Measurements from ENCODE around the gene GRM7.

GRM7 gene

DNA sequence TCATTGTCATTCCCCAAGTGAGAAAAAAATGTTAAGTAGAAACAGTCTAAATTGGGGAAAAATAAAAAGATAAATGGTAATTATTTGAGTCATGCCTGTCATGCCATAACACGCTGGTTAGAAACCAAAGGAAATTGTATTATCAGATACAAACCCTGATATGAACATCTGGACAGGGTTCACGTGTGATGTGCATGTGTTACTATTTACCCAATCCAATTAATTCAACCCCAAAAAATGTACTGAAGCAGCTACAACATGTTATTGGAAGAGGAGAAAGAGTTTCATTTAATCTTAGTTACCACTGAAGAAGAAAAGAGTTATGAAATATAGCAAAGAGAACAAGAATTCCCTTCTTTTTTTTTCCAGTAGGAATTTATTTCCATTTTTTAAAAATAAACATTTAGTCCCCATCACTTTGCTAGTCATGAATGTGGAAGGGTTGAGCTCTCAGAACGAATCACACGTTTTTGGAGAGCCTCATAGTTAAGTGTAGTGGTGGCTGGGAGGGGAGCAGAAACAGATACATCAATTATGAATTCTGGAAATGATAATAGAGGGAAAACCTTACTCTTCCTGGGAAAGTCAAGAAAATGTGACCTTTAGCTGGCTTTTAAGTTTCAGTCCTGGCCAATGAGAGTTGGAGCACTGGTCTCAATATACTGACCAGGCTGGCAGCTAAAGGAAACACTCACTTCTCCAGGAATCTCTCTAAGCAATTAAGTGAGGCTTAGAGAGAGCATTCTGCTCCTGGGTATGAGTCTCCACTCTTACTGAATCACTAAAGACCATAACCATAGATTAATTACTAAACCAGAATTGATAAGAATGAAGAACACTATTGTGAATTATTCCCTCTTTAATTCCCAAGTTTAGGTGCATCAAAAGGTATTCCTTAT is 796.5 kb downstream of the GRM7 start:
- no peak for DNase-seq (ENCODE audit: low read depth)

DNA sequence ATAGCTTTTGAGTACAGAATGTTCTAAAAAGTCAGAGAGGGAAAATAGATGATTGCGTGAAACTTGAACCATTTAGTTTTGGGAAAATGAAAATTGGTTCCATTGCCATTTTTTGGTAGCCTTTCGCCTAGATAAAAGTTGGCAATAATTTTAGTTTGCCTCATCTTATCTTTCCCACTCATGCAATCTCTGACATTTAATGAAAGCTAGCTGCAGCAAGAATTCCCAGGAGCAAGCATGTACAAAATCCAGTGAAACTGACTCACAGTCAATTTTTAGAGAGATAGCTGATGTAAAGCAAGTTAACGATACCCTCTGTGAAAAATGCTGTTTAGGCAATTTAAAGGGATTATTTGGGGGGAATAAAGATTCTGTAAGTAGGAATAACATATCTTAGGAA is 797.4 kb downstream of the GRM7 start:
- no peak for DNase-seq (ENCODE audit: low read depth)

DNA sequence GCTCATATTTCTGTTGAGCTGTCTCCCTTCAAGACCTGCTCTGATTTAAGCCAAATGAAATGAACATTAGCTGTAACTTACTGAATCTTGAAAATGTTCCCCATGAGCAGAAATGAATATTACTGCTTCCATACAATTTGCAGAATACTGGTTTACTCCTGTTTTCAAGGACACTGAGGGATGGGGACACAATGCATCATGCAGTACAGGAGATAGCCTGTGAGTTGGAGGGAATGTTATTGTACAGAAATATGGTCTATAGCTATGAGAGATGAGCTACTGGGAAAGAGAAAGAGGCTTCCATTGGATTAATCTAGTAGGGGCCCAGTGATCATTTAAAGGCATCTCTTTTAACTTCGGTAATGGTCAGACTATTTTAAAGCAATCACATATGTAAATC is 798.2 kb downstream of the GRM7 start:
- DNase-seq (ENCODE audit: low read depth), result no peak

DNA sequence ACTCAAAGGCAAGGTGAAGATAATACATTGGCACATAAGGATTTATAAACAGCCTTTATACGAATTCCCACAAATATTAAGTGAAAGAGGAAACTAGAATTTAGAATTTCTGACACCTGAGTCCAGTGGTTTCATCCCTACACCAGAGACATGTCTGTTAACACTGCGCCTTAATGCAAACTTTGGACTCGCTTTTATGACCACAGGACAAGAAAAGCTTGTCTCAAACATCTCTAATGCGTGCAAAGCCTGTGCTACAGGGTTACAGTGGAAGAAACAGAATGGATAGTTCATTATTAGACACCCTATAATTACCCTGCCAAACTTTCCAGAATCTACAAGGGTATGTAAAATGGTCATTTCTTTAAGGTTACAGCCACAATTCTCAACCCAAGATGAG is 802.9 kb downstream of the GRM7 start:
- DNase-seq (ENCODE audit: low read depth), result no peak

- no peak for DNase-seq (ENCODE audit: low read depth)
Measured at GRCh38 chr3:7667774-7668173, 806.9 kb downstream of the GRM7 start.

DNA sequence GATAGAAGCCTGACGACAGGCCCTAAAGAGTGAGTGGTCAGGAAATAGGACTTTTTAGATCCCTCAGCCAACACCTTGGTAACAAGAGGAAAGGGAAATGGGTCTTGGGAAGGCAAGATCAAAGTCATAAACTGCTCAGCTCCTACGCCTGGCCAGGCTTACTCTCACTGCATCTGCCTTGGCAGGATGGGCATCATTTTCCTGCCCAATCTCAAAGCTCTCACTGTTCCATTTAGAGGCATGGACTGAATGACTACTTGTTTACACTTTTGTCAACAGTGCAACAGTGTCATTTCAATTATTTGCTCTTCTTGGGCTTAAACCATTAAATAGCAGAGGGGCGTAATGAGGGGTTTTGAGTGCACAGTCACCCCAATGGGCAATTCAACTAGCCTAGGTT is 808.7 kb downstream of the GRM7 start:
- no peak for DNase-seq (ENCODE audit: low read depth)

- no peak for DNase-seq (ENCODE audit: low read depth)
Measured at GRCh38 chr3:7678521-7678920, 817.6 kb downstream of the GRM7 start.

DNA sequence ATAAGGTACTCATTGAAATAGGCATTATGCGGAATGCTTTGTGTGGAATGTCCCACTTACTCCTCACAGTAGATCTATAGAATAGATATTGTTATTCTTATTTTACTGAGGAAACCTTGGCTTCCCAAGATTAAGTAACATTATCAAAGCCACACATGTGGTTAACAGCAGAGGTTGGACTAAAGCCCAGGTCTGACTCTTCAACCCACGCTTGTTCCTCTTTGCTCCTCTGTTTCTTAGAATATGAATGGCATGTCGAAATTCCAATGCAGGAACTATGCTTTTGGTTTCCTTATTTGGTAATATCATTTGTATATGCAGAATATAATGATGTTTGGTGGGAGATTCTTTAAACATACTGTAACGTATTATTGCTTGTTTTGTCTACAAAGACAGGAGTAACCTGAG is 821.9 kb downstream of the GRM7 start:
- DNase-seq (ENCODE audit: low read depth), result no peak

DNA sequence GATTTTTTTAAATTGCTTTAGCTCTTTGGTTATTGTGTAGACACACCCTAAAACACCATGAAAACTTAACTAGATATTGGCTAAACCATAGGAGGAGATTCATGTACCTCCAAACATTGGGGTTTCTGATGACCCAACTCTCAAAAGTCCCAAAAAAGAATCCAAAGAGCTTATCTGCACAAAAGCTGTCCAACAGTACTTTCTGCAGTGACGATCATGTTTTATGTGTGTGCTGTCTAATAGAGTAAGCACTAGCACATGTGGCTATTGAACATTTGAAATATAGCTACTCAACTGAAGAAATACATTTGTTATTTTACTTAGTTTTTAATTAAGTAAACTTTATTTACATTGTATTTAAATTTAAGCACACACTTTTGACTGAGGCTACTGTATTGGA is 822.5 kb downstream of the GRM7 start:
- DNase-seq (ENCODE audit: low read depth), result no peak

- no peak for DNase-seq (ENCODE audit: low read depth)
Measured at GRCh38 chr3:7684182-7684715, 823.3 kb downstream of the GRM7 start.

DNA sequence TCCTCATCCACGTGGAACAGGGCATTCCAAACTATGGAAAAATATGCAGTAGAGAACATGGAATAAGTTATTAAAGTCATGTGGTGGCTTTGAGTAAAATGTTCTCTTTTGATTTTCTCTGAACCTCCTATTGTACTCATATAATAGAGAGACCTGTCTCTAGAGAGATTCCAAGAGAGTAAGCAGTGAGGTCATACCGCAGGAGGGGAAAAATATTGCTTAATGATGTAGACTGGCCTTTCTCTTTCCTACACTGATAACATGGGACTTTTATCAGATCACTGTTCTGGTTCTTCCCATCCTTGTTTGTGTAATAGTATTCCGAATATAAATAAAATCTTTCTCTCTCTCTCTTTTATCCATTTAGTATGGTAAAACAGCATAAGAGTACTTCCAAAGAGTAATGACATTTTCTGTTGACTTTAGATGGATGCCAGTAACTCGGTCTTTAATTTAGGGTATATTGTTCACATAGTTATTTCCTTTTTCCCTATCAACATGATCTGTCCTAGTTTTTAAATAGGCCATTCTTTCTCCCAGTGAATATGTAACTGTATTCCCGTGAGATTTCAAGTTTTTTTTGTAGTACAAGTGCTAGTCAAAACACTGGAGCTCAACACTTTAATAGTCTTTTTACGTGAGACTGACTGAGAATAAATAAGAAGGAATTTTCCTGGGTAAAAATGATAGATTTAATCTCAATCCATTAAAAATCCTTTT is 826.7 kb downstream of the GRM7 start:
- no peak for DNase-seq (ENCODE audit: low read depth)

- DNase-seq (ENCODE audit: low read depth), result no peak
Measured at GRCh38 chr3:7692866-7693265, 832.0 kb downstream of the GRM7 start.

DNA sequence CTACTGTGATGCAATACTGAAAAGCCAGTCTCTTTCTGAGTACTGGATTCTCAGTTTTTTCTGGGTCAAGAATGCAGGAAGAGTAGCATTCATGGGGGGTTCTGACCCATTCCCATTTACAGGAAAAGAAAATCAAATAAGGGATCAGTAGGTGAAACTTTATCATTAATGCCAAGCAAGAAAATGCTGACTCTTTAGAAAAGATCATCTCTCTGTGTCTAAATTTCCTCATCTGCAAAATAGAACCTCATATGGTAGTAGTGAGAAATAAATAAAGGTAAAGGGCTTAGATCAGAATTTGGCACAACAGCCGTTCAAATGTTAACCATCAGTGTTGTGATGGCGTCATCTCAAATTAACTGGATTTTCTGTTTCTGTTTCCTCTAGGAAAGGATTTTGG is 833.1 kb downstream of the GRM7 start:
- DNase-seq (ENCODE audit: low read depth), result no peak

- DNase-seq (ENCODE audit: low read depth), result no peak
Measured at GRCh38 chr3:7695049-7695448, 834.1 kb downstream of the GRM7 start.

DNA sequence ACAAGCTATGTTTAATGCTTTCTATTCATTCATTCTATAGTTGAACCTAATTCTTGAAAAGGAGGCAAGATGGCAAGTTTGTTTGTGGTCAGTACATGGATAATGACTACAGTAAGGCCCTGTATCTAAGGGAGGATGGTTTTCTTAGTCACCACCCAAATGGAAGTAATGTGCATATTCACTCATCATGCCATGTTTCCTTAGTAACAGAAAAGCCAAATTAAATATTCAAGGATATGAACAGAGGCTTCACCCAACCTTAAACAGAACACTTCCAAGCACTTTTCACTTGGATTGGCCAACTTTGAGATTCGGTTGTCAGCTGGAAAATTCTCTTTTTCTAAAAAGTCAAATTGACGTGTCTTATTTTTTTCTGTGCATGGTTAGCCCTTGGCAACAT is 835.4 kb downstream of the GRM7 start:
- DNase-seq (ENCODE audit: low read depth), result no peak

DNA sequence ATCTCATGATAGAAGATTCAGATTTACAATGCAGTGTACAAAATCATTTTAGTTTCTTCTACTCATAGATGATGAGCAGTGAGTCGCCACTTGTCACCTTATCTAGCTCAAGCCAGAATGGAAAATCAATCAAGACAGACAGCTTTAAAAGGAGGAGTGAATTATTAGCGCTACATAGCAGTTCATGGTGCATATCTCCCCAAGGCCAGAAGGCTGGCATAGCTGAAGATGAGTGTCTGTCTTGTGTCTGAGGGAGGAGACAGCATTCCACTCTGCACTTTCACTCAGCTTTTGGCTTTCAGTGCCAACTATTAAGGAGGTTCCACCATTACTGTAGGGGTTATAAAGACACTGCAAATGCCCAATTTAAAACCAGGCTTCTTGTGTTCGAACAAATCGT is 836.6 kb downstream of the GRM7 start:
- no peak for DNase-seq (ENCODE audit: low read depth)

DNA sequence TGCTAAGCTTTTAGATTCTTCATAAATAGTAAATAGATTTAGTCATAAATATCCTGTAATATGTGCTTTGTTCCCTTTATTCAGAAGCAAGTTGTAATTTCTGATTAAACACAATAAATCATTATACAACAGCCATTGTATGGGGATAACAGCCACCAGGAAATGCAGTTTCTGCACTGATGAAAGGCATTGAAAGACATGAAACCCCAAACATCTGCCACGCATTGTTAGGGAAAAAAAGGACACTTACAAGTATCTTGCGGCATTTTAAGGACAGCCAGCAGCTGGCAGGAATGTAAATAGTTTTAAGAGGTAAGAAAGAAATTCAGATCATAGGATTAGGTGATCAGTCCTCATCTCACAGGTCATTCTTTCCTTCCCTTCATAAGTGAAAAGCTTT is 839.6 kb downstream of the GRM7 start:
- no peak for DNase-seq (ENCODE audit: low read depth)

- no peak for DNase-seq (ENCODE audit: low read depth)
Measured at GRCh38 chr3:7700977-7701376, 840.1 kb downstream of the GRM7 start.

- no peak for DNase-seq (ENCODE audit: low read depth)
Measured at GRCh38 chr3:7707187-7707586, 846.3 kb downstream of the GRM7 start.

DNA sequence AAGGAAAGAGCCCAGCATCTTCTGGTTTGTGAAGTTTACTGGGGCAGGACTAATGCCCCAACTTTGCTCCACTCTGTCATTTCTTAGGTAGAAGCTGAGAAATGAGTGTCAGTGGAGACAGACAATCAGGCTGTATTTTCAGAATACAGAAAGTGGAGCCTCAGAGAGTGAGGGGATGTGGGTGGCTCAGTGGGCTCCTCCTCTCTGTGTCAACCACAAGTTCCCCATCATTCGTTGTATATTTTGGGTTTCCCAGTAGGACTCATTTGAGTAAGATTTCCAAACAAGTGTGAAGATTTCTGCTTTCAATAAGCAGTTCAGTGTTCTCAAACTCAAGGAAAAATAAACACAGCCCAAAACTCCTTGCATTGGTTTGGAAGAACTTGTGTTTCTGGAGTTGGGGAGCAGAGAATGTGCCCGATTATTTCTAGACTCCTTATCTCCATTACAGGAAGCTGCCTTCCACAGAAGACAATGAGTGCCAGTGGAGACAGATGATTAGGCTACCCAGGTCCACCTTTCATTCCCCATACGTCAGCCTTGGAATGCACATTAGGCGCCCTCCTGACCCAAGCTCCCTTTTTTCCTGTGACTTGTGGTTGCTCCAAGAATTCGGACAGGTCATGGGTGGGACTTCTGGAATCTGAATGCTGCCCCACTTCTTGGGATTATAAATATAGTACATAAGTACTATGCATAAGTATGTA is 848.6 kb downstream of the GRM7 start:
- no peak for DNase-seq (ENCODE audit: low read depth)

GRCh38 chr3:7710284-7710683 is 849.4 kb downstream of the GRM7 start:
- no peak for DNase-seq (ENCODE audit: low read depth)

- no peak for DNase-seq (ENCODE audit: low read depth)
Measured at GRCh38 chr3:7713724-7714123, 852.8 kb downstream of the GRM7 start.
